Lower leg skin (tissue), 4 donors: ENCODE results near the gene DMD. TPM values are rescaled to one million over a fixed set of nuclear protein-coding genes. Genes with fewer than 3 reads are reported as not detected.

Experiments
- DNase-seq, 2 donors: peaks; one replicate each; pipeline ENCODE4 v3.0.0-alpha.2; 2019; ENCODE audit warnings: low spot score in 2 of 2
- H3K4me3 ChIP-seq: fragments of 200-600 bp; sonication (generic); 2 replicates; pipeline ENCODE4 v1.5.1; 2017; ENCODE audit warnings: mild to moderate bottlenecking, low read depth; ENCODE audit not compliant: poor library complexity, severe bottlenecking
- POLR2A ChIP-seq, 2 donors: fragments of 450-650 bp; IDR thresholded peaks; one replicate each; pipeline ENCODE4 v1.6.1; 2016 to 2017; ENCODE audit warnings: antibody characterized with exemption in 2 of 2, mild to moderate bottlenecking in 1 of 2, moderate library complexity in 1 of 2
- WGBS, 2 donors: methylation state at CpG; one replicate each; pipeline ENCODE4 v1.1.5; 2018; 5-methylcytosine and 5-hydroxymethylcytosine counted together
- intact Hi-C: fragments of 100-400 bp; cut with DNase I; formaldehyde crosslinking; loops from one replicate; pipeline ENCODE4 v1.15.0; 2023; ENCODE audit warnings: low total_unique reads
- total RNA-seq, 4 donors: library from RNA; depleted of rRNA; stranded (reverse); fragments of >200 nt; gene quantifications; one replicate each; pipeline ENCODE4 v1.1.0, GENCODE V29; 2016
- TF ChIP-seq, protein P1 (sequence below), 3 donors: fragments of 450-650 bp; IDR thresholded peaks; one replicate each; pipeline ENCODE4 v1.5.1; 2016; ENCODE audit warnings: antibody characterized with exemption in 3 of 3, mild to moderate bottlenecking in 3 of 3, moderate library complexity in 2 of 3

Gene DMD
- total RNA-seq, 4 donors from 2014 or later: 23.0 to 27.5 (median 26.7) TPM

DNA sequence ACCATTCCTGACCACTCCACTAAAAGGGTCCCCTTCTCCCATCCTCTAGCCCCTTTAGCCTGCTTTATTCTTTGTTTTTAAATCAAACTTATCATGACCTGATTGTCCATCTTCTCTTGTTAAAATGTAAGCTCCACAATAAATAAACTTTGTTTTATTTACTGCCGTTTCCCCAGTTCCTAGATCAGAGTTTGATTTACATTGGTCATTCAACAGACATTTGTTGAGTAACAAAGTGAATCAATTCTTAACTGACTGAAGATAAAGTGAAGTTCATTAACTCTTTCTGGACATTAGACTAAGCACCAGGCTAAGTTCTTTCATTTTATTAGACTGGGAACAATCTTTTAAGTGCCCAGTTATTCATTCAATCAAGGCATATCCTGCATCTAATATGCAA lies 1876.4 kb downstream of the DMD start:
- no peak for DNase-seq
- TF ChIP-seq, protein P1, sequence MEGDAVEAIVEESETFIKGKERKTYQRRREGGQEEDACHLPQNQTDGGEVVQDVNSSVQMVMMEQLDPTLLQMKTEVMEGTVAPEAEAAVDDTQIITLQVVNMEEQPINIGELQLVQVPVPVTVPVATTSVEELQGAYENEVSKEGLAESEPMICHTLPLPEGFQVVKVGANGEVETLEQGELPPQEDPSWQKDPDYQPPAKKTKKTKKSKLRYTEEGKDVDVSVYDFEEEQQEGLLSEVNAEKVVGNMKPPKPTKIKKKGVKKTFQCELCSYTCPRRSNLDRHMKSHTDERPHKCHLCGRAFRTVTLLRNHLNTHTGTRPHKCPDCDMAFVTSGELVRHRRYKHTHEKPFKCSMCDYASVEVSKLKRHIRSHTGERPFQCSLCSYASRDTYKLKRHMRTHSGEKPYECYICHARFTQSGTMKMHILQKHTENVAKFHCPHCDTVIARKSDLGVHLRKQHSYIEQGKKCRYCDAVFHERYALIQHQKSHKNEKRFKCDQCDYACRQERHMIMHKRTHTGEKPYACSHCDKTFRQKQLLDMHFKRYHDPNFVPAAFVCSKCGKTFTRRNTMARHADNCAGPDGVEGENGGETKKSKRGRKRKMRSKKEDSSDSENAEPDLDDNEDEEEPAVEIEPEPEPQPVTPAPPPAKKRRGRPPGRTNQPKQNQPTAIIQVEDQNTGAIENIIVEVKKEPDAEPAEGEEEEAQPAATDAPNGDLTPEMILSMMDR (IDR thresholded peaks at IDR 0.05): no peak
- no peak for TF ChIP-seq POLR2A (IDR thresholded peaks at IDR 0.05)
- 86 to 93% methylated on average over 1 of the region's 1 CpG for WGBS, 2 donors
- H3K4me3 ChIP-seq: no peak overlapping the region
- intact Hi-C loops: no loop called here

DNA sequence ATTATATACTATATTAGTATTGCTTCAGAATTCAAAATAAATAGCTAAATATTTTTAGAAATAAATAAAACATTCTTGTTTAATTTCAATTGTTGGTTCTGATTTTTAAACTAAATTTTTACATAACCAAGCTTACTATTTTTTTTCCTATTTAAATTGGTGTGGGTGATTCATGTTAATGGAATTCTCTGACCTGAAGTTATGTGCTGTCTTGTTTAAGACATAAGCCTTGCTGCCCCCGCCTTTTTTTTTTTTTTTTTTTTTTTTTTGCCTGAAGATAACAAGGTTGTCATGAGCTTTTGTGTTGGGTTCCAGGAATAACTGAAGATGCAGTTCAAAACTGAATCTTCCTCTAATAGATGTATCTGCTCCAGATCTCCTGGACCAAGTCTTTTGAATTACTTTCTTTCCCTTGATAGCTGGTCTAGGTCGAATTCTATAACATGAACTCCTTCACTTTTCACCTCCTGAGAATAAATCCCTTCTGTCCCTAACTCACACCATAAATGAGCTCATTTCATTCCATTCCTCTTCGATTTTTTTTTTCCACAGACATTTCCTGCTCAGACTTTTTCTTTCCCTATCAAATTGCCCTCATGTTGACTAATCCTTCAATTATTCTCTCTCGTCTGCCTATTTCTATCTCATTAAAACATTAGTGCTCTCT lies 1878.1 kb downstream of the DMD start:
- WGBS, 2 donors: 32 to 37% methylated on average over 4 of the region's 4 CpGs
- H3K4me3 ChIP-seq: no peak overlapping the region
- intact Hi-C loops: no loop called here
- TF ChIP-seq POLR2A (IDR thresholded peaks at IDR 0.05): no peak
- TF ChIP-seq, protein P1 (IDR thresholded peaks at IDR 0.05): no peak
- DNase-seq: no peak

DNA sequence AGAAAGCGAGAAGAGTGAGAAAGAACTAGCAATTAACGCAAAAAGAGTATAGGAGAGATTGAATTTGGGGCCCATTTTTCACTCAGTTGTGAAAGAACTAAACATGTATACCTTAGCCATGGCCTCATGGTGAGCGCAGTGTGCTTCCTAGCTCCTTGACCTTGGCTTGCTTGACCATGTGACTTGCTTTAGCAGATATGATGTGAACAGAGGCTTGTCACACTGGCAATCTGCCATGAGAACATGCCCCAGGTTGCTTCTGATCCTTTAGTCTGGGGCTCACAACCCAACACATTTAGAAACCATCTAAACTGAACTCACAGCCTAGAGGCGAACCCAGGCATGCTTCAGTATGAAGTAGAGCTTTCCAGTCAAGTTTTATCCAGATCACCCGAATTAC lies 1879.4 kb downstream of the DMD start:
- no peak overlapping the region for H3K4me3 ChIP-seq
- intact Hi-C loops: no loop called here
- DNase-seq: no peak
- WGBS, 2 donors: 69 to 76% methylated on average over 5 of the region's 5 CpGs
- no peak for TF ChIP-seq POLR2A (IDR thresholded peaks at IDR 0.05)
- TF ChIP-seq, protein P1 (IDR thresholded peaks at IDR 0.05): no peak

DNA sequence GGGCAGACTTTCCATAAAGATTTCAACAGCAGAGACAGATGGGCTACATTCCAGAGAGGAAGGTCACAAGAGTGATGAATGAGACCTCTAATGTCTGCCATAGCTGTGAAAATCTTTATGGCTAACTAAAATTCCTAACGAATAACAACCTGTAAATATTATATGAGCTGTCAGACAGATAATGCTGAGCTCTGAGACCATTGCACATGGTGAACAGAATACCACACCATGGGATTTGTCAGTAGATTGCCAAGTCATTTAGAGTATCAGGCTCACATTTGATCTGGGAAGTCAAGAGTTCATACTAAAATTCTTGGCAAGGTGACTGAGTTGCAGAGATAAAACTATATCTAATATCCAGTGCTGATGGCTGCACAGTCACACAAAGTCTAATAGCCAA lies 1880.3 kb downstream of the DMD start:
- DNase-seq: no peak
- TF ChIP-seq, protein P1 (IDR thresholded peaks at IDR 0.05): no peak
- no peak for TF ChIP-seq POLR2A (IDR thresholded peaks at IDR 0.05)
- H3K4me3 ChIP-seq: no peak overlapping the region
- intact Hi-C loops: no loop called here
- 27 to 44% methylated on average over 1 of the region's 1 CpG for WGBS, 2 donors

DNA sequence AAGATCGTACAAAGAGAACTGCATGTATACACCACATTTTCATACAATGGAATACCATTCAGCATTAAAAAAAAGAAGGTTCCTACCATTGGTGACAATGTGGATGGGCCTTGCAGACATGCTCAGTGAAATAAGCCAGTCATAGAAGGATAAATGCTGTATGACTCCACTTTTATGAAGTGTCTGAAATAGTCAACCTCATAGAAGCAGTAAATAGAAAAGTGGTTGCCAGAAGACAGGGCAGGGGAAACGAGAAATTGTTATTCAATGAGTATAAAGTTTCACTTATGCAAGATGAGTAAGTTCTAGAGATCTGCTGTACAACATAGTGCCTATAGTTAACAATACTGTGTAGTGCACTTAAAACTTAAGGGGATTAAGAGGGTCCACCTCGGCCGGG lies 1882.1 kb downstream of the DMD start:
- TF ChIP-seq, protein P1 (IDR thresholded peaks at IDR 0.05): no peak
- TF ChIP-seq POLR2A (IDR thresholded peaks at IDR 0.05): no peak
- no peak overlapping the region for H3K4me3 ChIP-seq
- DNase-seq: no peak
- intact Hi-C loops: no loop called here
- WGBS, 2 donors: 69 to 84% methylated on average over 4 of the region's 4 CpGs

DNA sequence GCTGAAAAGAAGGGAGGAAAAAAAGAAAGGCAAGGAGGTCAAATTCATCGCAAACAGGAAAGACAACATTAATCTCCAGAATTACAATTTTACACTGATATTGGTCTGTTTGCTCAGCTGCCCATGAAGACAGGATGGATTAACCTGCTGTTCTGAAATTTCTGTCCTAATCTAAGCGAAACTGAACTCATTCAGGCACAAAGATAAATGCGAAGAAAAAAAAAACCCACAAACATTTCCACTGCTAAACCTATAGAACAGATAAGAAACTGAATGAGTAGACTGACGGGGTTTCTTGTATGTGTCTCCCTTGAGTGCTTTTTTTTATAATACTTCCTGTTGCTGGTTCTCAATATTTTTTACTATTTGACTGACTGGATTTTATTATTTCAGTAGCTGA lies 1887.7 kb downstream of the DMD start:
- no peak for DNase-seq
- TF ChIP-seq, protein P1 (IDR thresholded peaks at IDR 0.05): no peak
- no peak for TF ChIP-seq POLR2A (IDR thresholded peaks at IDR 0.05)
- no peak overlapping the region for H3K4me3 ChIP-seq
- WGBS, 2 donors: 66 to 74% methylated on average over 4 of the region's 4 CpGs
- intact Hi-C loops: no loop called here
